Left ventricle myocardium inferior (tissue), 1 donor: ENCODE results near the gene PTGIS. TPM values are rescaled to one million over a fixed set of nuclear protein-coding genes. Genes with fewer than 3 reads are reported as not detected.

Experiments
- DNase-seq: peaks from one replicate; pipeline ENCODE4 v3.0.0-alpha.2; 2020
- H3K27ac ChIP-seq: fragments of 200-600 bp; replicated peaks from 2 replicates; pipeline ENCODE4 v1.8.0; 2021
- H3K27me3 ChIP-seq: fragments of 200-600 bp; 2 replicates; pipeline ENCODE4 v1.8.0; 2021; ENCODE audit warnings: low read depth
- H3K36me3 ChIP-seq: fragments of 200-600 bp; 2 replicates; pipeline ENCODE4 v1.8.0; 2021
- H3K4me1 ChIP-seq: fragments of 200-600 bp; 2 replicates; pipeline ENCODE4 v1.8.0; 2021
- H3K4me3 ChIP-seq: fragments of 200-600 bp; 2 replicates; pipeline ENCODE4 v1.8.0; 2021; ENCODE audit warnings: mild to moderate bottlenecking, moderate library complexity
- H3K9me3 ChIP-seq: fragments of 200-600 bp; replicated peaks from 2 replicates; pipeline ENCODE4 v1.8.0; 2021
- CTCF ChIP-seq: fragments of 200-600 bp; IDR thresholded peaks from 2 replicates; pipeline ENCODE4 v1.8.0; 2021; ENCODE audit warnings: antibody characterized with exemption, mild to moderate bottlenecking, borderline replicate concordance
- intact Hi-C: fragments of 100-400 bp; cut with micrococcal nuclease; formaldehyde crosslinking; loops from one replicate; pipeline ENCODE4 v1.11.0; 2022
- total RNA-seq: library from RNA; stranded (reverse); fragmentation: NEBNext Ultra II Directional; extraction: Animal tissue kit (Norgen Biotek cat#: 25700); gene quantifications from one replicate; pipeline ENCODE4 v1.2.1, GENCODE V29; 2021
- donor health status: DM: no; HTN: yes; CAD: no; lungs with severe emphysema.

PTGIS gene
- total RNA-seq, 1 donor from 2014 or later: 26.3 TPM

GRCh38 chr20:49516916-49517804, 50.8 kb downstream of the PTGIS start:
- intact Hi-C loops: no loop called here
- no peak overlapping the region for H3K4me3 ChIP-seq
- H3K27ac ChIP-seq: no peak overlapping the region
- H3K9me3 ChIP-seq: no peaks in the 10 kb centered on the region
- H3K4me1 ChIP-seq: no peaks in the 10 kb centered on the region
- DNase-seq: no peak
- no peaks in the 10 kb centered on the region for H3K36me3 ChIP-seq
- TF ChIP-seq CTCF: no peak
- peaks cover 30% of the 10 kb centered on the region for H3K27me3 ChIP-seq

DNA sequence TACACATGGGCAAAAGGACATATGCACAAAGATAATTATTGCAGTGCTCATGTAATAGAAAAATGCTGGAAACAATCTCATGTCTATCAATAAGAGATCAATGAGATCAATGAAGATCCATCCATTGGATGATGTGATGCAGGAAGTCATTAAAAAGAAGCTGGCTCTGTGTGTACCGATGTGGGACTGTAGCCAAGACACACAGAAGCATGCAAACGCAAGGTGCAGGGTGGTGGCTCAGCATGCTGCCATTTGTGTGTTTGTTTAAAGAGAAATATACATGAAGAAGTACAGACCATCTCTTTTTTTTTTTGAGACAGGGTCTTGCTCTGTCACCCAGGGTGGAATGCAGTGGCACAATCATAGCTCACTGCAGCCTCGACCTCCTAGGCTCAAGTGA, 52.4 kb downstream of the PTGIS start:
- no peaks in the 10 kb centered on the region for H3K4me1 ChIP-seq
- intact Hi-C loops: no loop called here
- DNase-seq: no peak
- no peak for TF ChIP-seq CTCF
- no peaks in the 10 kb centered on the region for H3K36me3 ChIP-seq
- peaks cover 41% of the 10 kb centered on the region for H3K27me3 ChIP-seq
- H3K9me3 ChIP-seq: no peaks in the 10 kb centered on the region
- H3K27ac ChIP-seq: no peak overlapping the region
- H3K4me3 ChIP-seq: no peak overlapping the region

- Histone ChIP-seq H3K4me1 (no peaks in the 10 kb centered on the region), H3K36me3 (no peaks in the 10 kb centered on the region), H3K9me3 (no peaks in the 10 kb centered on the region), H3K4me3 (no peak overlapping the region), H3K27ac (no peak overlapping the region), H3K27me3 (peaks cover 52% of the 10 kb centered on the region)
- intact Hi-C loops: no loop called here
- no peak for TF ChIP-seq CTCF
- DNase-seq: no peak
Measured at GRCh38 chr20:49513517-49513916, 54.4 kb downstream of the PTGIS start.

GRCh38 chr20:49513009-49513408, 54.9 kb downstream of the PTGIS start:
- Histone ChIP-seq H3K27ac (no peak overlapping the region), H3K4me1 (no peaks in the 10 kb centered on the region), H3K27me3 (peaks cover 54% of the 10 kb centered on the region), H3K36me3 (no peaks in the 10 kb centered on the region), H3K9me3 (no peaks in the 10 kb centered on the region), H3K4me3 (no peak overlapping the region)
- no peak for TF ChIP-seq CTCF
- intact Hi-C loops: no loop called here
- DNase-seq: no peak

- DNase-seq: no peak
- Histone ChIP-seq H3K4me3 (no peak overlapping the region), H3K4me1 (no peaks in the 10 kb centered on the region), H3K9me3 (no peaks in the 10 kb centered on the region), H3K27me3 (peaks cover 63% of the 10 kb centered on the region), H3K27ac (no peak overlapping the region), H3K36me3 (no peaks in the 10 kb centered on the region)
- TF ChIP-seq CTCF: no peak
- intact Hi-C loops: no loop called here
Measured at GRCh38 chr20:49511788-49512525, 56.0 kb downstream of the PTGIS start.
